Suprapubic skin (tissue), 4 donors: ENCODE data around the gene PDE9A. TPM values are rescaled to one million over a fixed set of nuclear protein-coding genes. Genes with fewer than 3 reads are reported as not detected.

Experiments
- DNase-seq, 2 donors: peaks; one replicate each; pipeline ENCODE4 v3.0.0-alpha.2; 2019; ENCODE audit warnings: low spot score in 2 of 2
- H3K27ac ChIP-seq: fragments of 200-600 bp; sonication (generic); one replicate; pipeline ENCODE4 v1.5.1; 2019
- H3K27me3 ChIP-seq: fragments of 200-600 bp; sonication (generic); one replicate; pipeline ENCODE4 v1.5.1; 2019
- H3K36me3 ChIP-seq: fragments of 200-600 bp; sonication (generic); one replicate; pipeline ENCODE4 v1.5.1; 2019
- H3K4me1 ChIP-seq: fragments of 200-600 bp; sonication (generic); one replicate; pipeline ENCODE4 v1.5.1; 2019
- H3K4me3 ChIP-seq: fragments of 200-600 bp; sonication (generic); one replicate; pipeline ENCODE4 v1.5.1; 2019; ENCODE audit warnings: mild to moderate bottlenecking
- H3K9me3 ChIP-seq: fragments of 200-600 bp; sonication (generic); one replicate; pipeline ENCODE4 v1.5.1; 2019
- EP300 ChIP-seq: sonication (generic); formaldehyde crosslinking; IDR thresholded peaks from one replicate; pipeline ENCODE4 v1.6.1; 2017; ENCODE audit warnings: antibody characterized with exemption
- POLR2A ChIP-seq, 2 donors: fragments of 450-650 bp; IDR thresholded peaks; one replicate each; pipeline ENCODE4 v1.6.1; 2017; ENCODE audit warnings: antibody characterized with exemption in 2 of 2, mild to moderate bottlenecking in 2 of 2, moderate library complexity in 2 of 2
- POLR2AphosphoS5 ChIP-seq, 3 donors: sonication (generic); formaldehyde crosslinking; IDR thresholded peaks; one replicate each; pipeline ENCODE4 v1.6.1; 2017; ENCODE audit warnings: antibody characterized with exemption in 3 of 3
- WGBS: methylation state at CpG from one replicate; pipeline ENCODE4 v1.1.5; 2018; 5-methylcytosine and 5-hydroxymethylcytosine counted together
- total RNA-seq, 4 donors: library from RNA; depleted of rRNA; stranded (reverse); fragments of >200 nt; gene quantifications; one replicate each; pipeline ENCODE4 v1.1.0, GENCODE V29; 2016
- TF ChIP-seq, protein P1 (sequence below), 2 donors: fragments of 200-600 bp in 1 of 2; fragments of 450-650 bp in 1 of 2; sonication (generic) in 1 of 2; IDR thresholded peaks; one replicate each; pipeline ENCODE4 v1.5.1; 2016 to 2019; ENCODE audit warnings: antibody characterized with exemption in 2 of 2, mild to moderate bottlenecking in 1 of 2, moderate library complexity in 1 of 2

The PDE9A gene
- total RNA-seq, 4 donors from 2014 or later = 4.5 to 12.0 (median 7.1) TPM

- no peak overlapping the region for H3K27ac ChIP-seq
- H3K36me3 ChIP-seq = no peaks in the 10 kb centered on the region
- no peaks in the 10 kb centered on the region for H3K4me1 ChIP-seq
- H3K4me3 ChIP-seq = no peak overlapping the region
- TF ChIP-seq, protein P1, sequence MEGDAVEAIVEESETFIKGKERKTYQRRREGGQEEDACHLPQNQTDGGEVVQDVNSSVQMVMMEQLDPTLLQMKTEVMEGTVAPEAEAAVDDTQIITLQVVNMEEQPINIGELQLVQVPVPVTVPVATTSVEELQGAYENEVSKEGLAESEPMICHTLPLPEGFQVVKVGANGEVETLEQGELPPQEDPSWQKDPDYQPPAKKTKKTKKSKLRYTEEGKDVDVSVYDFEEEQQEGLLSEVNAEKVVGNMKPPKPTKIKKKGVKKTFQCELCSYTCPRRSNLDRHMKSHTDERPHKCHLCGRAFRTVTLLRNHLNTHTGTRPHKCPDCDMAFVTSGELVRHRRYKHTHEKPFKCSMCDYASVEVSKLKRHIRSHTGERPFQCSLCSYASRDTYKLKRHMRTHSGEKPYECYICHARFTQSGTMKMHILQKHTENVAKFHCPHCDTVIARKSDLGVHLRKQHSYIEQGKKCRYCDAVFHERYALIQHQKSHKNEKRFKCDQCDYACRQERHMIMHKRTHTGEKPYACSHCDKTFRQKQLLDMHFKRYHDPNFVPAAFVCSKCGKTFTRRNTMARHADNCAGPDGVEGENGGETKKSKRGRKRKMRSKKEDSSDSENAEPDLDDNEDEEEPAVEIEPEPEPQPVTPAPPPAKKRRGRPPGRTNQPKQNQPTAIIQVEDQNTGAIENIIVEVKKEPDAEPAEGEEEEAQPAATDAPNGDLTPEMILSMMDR (IDR thresholded peaks at IDR 0.05) = no peak
- TF ChIP-seq EP300 = no peak
- TF ChIP-seq POLR2AphosphoS5 (IDR thresholded peaks at IDR 0.05) = no peak
- no peak for TF ChIP-seq POLR2A (IDR thresholded peaks at IDR 0.05)
- 90% methylated on average over 24 of the region's 24 CpGs for WGBS
- no peak for DNase-seq
- H3K9me3 ChIP-seq = no peaks in the 10 kb centered on the region
- H3K27me3 ChIP-seq = no peaks in the 10 kb centered on the region
These were observed 49.9 kb downstream of the PDE9A start for GRCh38 chr21:42703136-42703908.

- WGBS = 91% methylated on average over 7 of the region's 18 CpGs
- DNase-seq = no peak
- Histone ChIP-seq H3K27me3 (no peaks in the 10 kb centered on the region), H3K36me3 (no peaks in the 10 kb centered on the region), H3K4me1 (no peaks in the 10 kb centered on the region), H3K27ac (no peak overlapping the region), H3K9me3 (no peaks in the 10 kb centered on the region), H3K4me3 (no peak overlapping the region)
- TF ChIP-seq POLR2A (IDR thresholded peaks at IDR 0.05) (no peak), POLR2AphosphoS5 (IDR thresholded peaks at IDR 0.05) (no peak), EP300 (no peak)
- TF ChIP-seq, protein P1 (IDR thresholded peaks at IDR 0.05) = no peak
These were observed 50.5 kb downstream of the PDE9A start for GRCh38 chr21:42703965-42704364.

- H3K27ac ChIP-seq = no peak overlapping the region
- no peaks in the 10 kb centered on the region for H3K27me3 ChIP-seq
- no peaks in the 10 kb centered on the region for H3K9me3 ChIP-seq
- TF ChIP-seq, protein P1 (IDR thresholded peaks at IDR 0.05) = no peak
- TF ChIP-seq EP300 (no peak), POLR2A (IDR thresholded peaks at IDR 0.05) (no peak), POLR2AphosphoS5 (IDR thresholded peaks at IDR 0.05) (no peak)
- no peaks in the 10 kb centered on the region for H3K36me3 ChIP-seq
- H3K4me1 ChIP-seq = no peaks in the 10 kb centered on the region
- WGBS = 81% methylated on average over 10 of the region's 10 CpGs
- no peak for DNase-seq
- H3K4me3 ChIP-seq = no peak overlapping the region
These were observed 51.4 kb downstream of the PDE9A start for GRCh38 chr21:42704861-42705260.

DNA sequence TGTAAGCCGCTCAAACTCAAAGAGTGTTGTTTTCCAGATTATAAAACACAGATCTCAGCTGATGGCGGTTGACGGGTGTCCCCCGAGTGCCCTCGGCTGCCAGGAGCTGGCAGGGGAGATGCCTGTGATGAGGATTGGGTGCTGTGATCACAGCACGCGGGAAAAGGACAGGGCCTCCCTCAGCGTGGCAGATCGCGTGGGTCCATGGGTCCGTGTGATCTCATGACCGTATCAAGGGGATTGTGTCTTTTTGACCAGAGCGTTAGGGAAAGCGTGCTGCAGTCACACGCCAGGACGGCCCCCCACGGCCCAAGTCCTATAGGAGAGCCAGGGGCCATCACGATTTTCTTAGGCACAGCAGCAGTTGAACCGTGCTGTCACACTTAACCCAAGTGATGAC is 51.9 kb downstream of the PDE9A start:
- Histone ChIP-seq H3K36me3 (no peaks in the 10 kb centered on the region), H3K9me3 (no peaks in the 10 kb centered on the region), H3K4me1 (no peaks in the 10 kb centered on the region), H3K4me3 (no peak overlapping the region), H3K27ac (no peak overlapping the region), H3K27me3 (no peaks in the 10 kb centered on the region)
- 89% methylated on average over 12 of the region's 19 CpGs for WGBS
- TF ChIP-seq POLR2A (IDR thresholded peaks at IDR 0.05) = no peak
- TF ChIP-seq POLR2AphosphoS5 (IDR thresholded peaks at IDR 0.05) = no peak
- no peak for TF ChIP-seq EP300
- TF ChIP-seq, protein P1 (IDR thresholded peaks at IDR 0.05) = no peak
- DNase-seq = no peak

GRCh38 chr21:42705746-42706374 is 52.4 kb downstream of the PDE9A start:
- 59% methylated on average over 9 of the region's 14 CpGs for WGBS

More at GRCh38 chr21:42705746-42706374, 52.4 kb downstream of the PDE9A start:
- no peak for DNase-seq
- no peak overlapping the region for H3K4me3 ChIP-seq
- TF ChIP-seq EP300 (no peak), POLR2AphosphoS5 (IDR thresholded peaks at IDR 0.05) (no peak), POLR2A (IDR thresholded peaks at IDR 0.05) (no peak)
- TF ChIP-seq, protein P1 (IDR thresholded peaks at IDR 0.05) = no peak
- H3K27ac ChIP-seq = no peak overlapping the region
- no peaks in the 10 kb centered on the region for H3K36me3 ChIP-seq
- H3K9me3 ChIP-seq = no peaks in the 10 kb centered on the region
- H3K27me3 ChIP-seq = no peaks in the 10 kb centered on the region
- H3K4me1 ChIP-seq = no peaks in the 10 kb centered on the region
